OCI-M2 (cell line): ENCODE results near the gene TRIO.
"Not testable (repeated sequence)": the region's sequence is repeated elsewhere in the genome, so short reads cannot be mapped to it uniquely, and the experiment has no call there.

Experiments used
- DNase-seq: peaks from one replicate; lab custom pipeline; 2025; ENCODE audit not compliant: unreplicated experiment; lab: John Stamatoyannopoulos, UW

Gene TRIO

GRCh38 chr5:14142827-14143545, at the start of gene TRIO:
Gene TRIO (plus strand): TSS chr5:14143342. CDS start chr5:14143726, 384 bp downstream.
- DNase-seq, result no peak

- not testable (repeated sequence) for DNase-seq
Measured at GRCh38 chr5:14097380-14097779, 45.8 kb upstream of the TRIO start.

GRCh38 chr5:14097998-14098471, 45.1 kb upstream of the TRIO start:
- no peak for DNase-seq

GRCh38 chr5:14100281-14100680, 42.9 kb upstream of the TRIO start:
- DNase-seq, result no peak

GRCh38 chr5:14101922-14102321, 41.2 kb upstream of the TRIO start:
- DNase-seq, result no peak

- no peak for DNase-seq
Measured at GRCh38 chr5:14102666-14103065, 40.5 kb upstream of the TRIO start.

GRCh38 chr5:14105718-14106410, 37.3 kb upstream of the TRIO start:
- DNase-seq, result no peak

- DNase-seq, result no peak
Measured at GRCh38 chr5:14107536-14107935, 35.6 kb upstream of the TRIO start.

GRCh38 chr5:14108170-14108996, 34.8 kb upstream of the TRIO start:
- DNase-seq, result no peak

GRCh38 chr5:14109041-14109747, 33.9 kb upstream of the TRIO start:
- DNase-seq, result no peak

GRCh38 chr5:14109771-14110170, 33.4 kb upstream of the TRIO start:
- DNase-seq, result no peak

GRCh38 chr5:14110196-14110595, 32.9 kb upstream of the TRIO start:
- DNase-seq, result no peak

GRCh38 chr5:14110680-14111079, 32.5 kb upstream of the TRIO start:
- DNase-seq, result no peak

- no peak for DNase-seq
Measured at GRCh38 chr5:14112998-14113652, 30.0 kb upstream of the TRIO start.

GRCh38 chr5:14114615-14115251, 28.4 kb upstream of the TRIO start:
- DNase-seq, result no peak

GRCh38 chr5:14115323-14115895, 27.7 kb upstream of the TRIO start:
- no peak for DNase-seq

GRCh38 chr5:14118551-14119320, 24.4 kb upstream of the TRIO start:
- DNase-seq, result no peak

- DNase-seq, result no peak
Measured at GRCh38 chr5:14120176-14120575, 23.0 kb upstream of the TRIO start.

GRCh38 chr5:14121552-14121951, 21.6 kb upstream of the TRIO start:
- DNase-seq, result no peak
